Tibial artery (tissue), 4 donors: ENCODE data around the gene RCOR1.
A peak's percentile ranks its signal among the peaks of the same experiment; 100 is the strongest.

Experiments used
- DNase-seq, 2 donors: peaks; one replicate each; pipeline ENCODE4 v3.0.0-alpha.2; 2019
- H3K27ac ChIP-seq, 2 donors: fragments of 200-600 bp; sonication (generic) in 1 of 2; 1 replicate in 1 of 2; 2 replicates in 1 of 2; pipeline ENCODE4 v1.5.1; 2018 to 2019; ENCODE audit warnings: mild to moderate bottlenecking in 1 of 2
- H3K27me3 ChIP-seq, 2 donors: fragments of 200-600 bp; sonication (generic) in 1 of 2; one replicate each; pipeline versions ENCODE4 v1.5.1 to v1.6.0; 2016 to 2019
- H3K36me3 ChIP-seq, 3 donors: fragments of 200-600 bp; sonication (generic) in 2 of 3; one replicate each; pipeline ENCODE4 v1.5.1; 2016 to 2019; ENCODE audit warnings: mild to moderate bottlenecking in 2 of 3
- H3K4me1 ChIP-seq, 4 donors: fragments of 200-600 bp; sonication (generic) in 2 of 4; 1 replicate in 3 of 4; 2 replicates in 1 of 4; pipeline ENCODE4 v1.5.1; 2016 to 2019
- H3K4me3 ChIP-seq, 2 donors: fragments of 200-600 bp; sonication (generic) in 1 of 2; 1 replicate in 1 of 2; 2 replicates in 1 of 2; pipeline ENCODE4 v1.5.1; 2018 to 2019; ENCODE audit warnings: mild to moderate bottlenecking in 2 of 2
- H3K9me3 ChIP-seq, 3 donors: fragments of 200-600 bp; sonication (generic) in 1 of 3; one replicate each; pipeline ENCODE4 v1.5.1; 2016 to 2019
- intact Hi-C: fragments of 100-400 bp; cut with DNase I; formaldehyde crosslinking; loops from one replicate; pipeline ENCODE4 v1.15.0; 2023; ENCODE audit warnings: low total_unique reads
- TF ChIP-seq, protein P1 (sequence below), 2 experiments: fragments of 200-600 bp in 1 of 2; fragments of 450-650 bp in 1 of 2; IDR thresholded peaks; one replicate each; pipeline ENCODE4 v1.5.1; 2017 to 2019; ENCODE audit warnings: antibody characterized with exemption in 2 of 2, mild to moderate bottlenecking in 1 of 2, moderate library complexity in 1 of 2

The RCOR1 gene

DNA sequence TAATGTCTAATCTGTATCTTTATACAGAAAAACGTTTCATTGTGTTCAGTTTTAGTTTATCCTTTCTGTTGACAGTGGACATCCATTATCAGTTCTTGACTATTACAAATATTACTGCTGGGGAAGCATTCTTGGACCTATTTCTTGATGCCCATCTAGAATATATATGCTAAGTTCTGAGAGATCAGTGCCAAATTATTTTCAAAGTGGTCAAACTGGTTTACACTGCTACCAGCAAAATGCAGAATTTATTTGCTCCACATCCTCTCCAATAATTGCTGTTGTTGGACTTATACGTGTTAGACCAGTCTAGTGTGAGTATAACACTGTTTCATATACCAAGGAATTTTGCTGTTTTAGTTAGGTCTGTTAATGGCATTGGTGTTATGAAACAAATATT lies 99.3 kb downstream of the RCOR1 start:
- intact Hi-C loops: loop anchor here (10.0 kb wide), 1 partner anchor 87 kb away; no protein-coding TSS in a partner anchor
- no peak overlapping the region for H3K4me3 ChIP-seq
- H3K27ac ChIP-seq: no peak overlapping the region
- peaks cover 0 to 12% (median 6%) of the 10 kb centered on the region in 4 donors for H3K4me1 ChIP-seq
- H3K36me3 ChIP-seq: no peaks in the 10 kb centered on the region
- H3K27me3 ChIP-seq: no peaks in the 10 kb centered on the region
- TF ChIP-seq, protein P1, sequence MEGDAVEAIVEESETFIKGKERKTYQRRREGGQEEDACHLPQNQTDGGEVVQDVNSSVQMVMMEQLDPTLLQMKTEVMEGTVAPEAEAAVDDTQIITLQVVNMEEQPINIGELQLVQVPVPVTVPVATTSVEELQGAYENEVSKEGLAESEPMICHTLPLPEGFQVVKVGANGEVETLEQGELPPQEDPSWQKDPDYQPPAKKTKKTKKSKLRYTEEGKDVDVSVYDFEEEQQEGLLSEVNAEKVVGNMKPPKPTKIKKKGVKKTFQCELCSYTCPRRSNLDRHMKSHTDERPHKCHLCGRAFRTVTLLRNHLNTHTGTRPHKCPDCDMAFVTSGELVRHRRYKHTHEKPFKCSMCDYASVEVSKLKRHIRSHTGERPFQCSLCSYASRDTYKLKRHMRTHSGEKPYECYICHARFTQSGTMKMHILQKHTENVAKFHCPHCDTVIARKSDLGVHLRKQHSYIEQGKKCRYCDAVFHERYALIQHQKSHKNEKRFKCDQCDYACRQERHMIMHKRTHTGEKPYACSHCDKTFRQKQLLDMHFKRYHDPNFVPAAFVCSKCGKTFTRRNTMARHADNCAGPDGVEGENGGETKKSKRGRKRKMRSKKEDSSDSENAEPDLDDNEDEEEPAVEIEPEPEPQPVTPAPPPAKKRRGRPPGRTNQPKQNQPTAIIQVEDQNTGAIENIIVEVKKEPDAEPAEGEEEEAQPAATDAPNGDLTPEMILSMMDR (IDR thresholded peaks at IDR 0.05): no peak
- DNase-seq: no peak
- H3K9me3 ChIP-seq: no peaks in the 10 kb centered on the region

DNA sequence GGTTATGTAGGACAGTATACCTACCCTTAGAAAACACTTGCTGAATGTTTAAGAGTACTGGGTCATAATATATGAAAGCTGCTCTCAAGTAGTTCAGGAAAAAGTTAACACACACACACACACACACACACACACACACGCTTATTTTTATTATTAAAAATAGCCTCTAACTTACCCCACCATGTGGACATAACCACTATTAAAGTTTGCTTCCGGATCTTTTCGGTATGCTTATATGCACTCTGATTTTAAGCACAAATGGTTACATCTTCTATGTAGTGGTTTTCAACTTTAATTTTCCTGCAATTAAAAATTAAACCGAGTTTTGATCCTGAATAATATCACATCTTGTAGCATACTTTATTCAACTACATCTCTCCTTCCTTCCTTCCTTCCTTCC lies 99.9 kb downstream of the RCOR1 start:
- peaks cover 0 to 18% (median 6%) of the 10 kb centered on the region in 4 donors for H3K4me1 ChIP-seq
- H3K27ac ChIP-seq: no peak overlapping the region
- intact Hi-C loops: loop anchor here (10.0 kb wide), 1 partner anchor 88 kb away; no protein-coding TSS in a partner anchor
- H3K27me3 ChIP-seq: no peaks in the 10 kb centered on the region
- no peaks in the 10 kb centered on the region for H3K9me3 ChIP-seq
- no peak for DNase-seq
- TF ChIP-seq, protein P1 (IDR thresholded peaks at IDR 0.05): no peak
- H3K36me3 ChIP-seq: no peaks in the 10 kb centered on the region
- no peak overlapping the region for H3K4me3 ChIP-seq

DNA sequence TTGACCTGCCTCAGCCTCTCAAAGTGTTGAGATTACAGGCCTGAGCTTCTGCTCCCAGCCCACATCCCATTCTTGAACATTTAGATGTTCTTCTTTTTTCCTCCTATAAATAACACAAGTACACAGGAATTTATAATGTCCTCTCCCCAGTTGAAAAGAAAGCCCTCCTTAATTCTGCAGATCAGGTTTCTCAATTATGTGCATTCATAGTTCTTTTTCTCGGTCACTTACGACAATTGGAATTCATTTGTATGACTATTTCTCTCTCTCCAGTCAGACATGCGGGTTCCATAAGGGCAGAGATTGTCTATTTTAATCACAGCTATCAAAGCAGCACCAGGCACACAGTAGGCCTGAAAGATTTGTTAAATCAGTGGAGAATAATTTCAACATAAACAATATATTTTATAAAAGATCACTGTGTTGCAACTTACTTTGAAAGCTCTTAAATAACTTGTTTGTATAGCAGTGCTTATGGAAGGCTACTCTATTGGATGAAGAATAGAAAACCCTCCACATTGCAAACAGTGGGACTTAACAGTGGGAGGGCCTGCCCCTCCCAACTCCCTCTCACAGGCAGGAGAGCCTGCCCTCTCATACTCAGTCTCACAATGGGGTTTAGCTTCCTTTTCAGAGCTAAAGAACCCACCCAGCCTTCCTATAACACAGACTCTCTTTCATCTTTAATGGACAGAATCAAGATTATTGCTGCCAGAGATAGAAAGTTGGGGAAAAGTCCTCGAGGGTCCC lies 100.7 kb downstream of the RCOR1 start:
- no peaks in the 10 kb centered on the region for H3K9me3 ChIP-seq
- no peak overlapping the region for H3K4me3 ChIP-seq
- intact Hi-C loops: loop anchor here (10.0 kb wide), 1 partner anchor 88 kb away; no protein-coding TSS in a partner anchor
- H3K27me3 ChIP-seq: no peaks in the 10 kb centered on the region
- no peak for DNase-seq
- H3K27ac ChIP-seq: no peak overlapping the region
- H3K4me1 ChIP-seq: peaks cover 0 to 19% (median 6%) of the 10 kb centered on the region in 4 donors
- no peaks in the 10 kb centered on the region for H3K36me3 ChIP-seq
- TF ChIP-seq, protein P1 (IDR thresholded peaks at IDR 0.05): no peak

DNA sequence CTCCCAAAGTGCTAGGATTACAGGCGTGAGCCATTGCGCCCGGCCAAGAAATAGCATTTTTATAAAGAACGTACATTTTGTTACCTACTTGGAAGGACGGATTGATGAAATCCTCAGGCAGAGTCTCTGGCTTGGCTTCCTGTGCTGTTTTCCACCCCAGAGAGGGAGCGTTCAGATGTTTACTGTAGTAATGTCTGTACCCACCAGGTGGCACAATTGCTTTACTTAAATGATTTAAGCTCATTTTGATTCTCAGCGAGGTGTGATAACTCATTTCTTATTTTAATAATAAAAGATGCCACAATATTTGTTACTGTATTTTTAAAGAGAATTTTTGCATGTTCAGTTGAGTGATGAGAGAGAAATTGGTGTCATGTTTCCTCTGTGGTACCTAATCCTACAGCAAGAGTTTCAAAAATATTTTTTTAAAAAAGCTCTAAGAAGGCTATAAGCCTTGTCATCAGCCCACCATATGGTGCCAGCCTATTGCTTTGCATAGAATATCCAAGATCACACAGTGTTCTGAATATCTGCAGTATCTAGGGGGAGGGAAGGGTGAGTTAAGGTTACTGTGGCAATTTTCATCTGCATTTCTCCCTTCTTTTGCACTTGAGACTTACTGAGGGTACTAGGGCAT lies 102.2 kb downstream of the RCOR1 start:
- Histone ChIP-seq H3K4me3 (no peak overlapping the region), H3K36me3 (no peaks in the 10 kb centered on the region), H3K4me1 (peaks cover 0 to 19% (median 6%) of the 10 kb centered on the region in 4 donors), H3K27me3 (no peaks in the 10 kb centered on the region), H3K9me3 (no peaks in the 10 kb centered on the region), H3K27ac (no peak overlapping the region)
- intact Hi-C loops: loop anchor here (5.0 to 10.0 kb wide), 2 partner anchors 90 to 218 kb away; no protein-coding TSS in a partner anchor
- TF ChIP-seq, protein P1 (IDR thresholded peaks at IDR 0.05): peak; percentile 64 to 72
- peak in 1 of 2 donors; percentile 61 for DNase-seq

DNA sequence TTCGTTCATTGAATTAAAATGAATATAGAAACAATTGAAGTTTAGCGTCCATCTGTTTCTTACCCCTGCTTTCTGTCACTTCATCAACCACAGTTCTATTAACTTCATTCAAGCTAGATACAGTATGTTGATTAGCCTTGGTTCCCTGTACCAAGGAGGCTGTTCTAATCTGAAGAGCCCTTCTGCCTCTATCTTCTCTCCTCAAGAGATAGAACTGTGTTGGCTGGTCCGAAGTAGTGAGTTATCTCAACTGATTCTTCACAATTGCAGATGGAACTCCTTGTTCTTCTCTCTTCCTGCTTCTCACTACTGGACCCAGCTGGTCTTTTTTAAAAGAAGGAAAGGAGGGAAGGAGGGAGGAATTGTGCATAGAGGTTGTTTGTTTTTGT lies 102.7 kb downstream of the RCOR1 start:
- no peak for DNase-seq
- Histone ChIP-seq H3K27ac (no peak overlapping the region), H3K9me3 (no peaks in the 10 kb centered on the region), H3K4me1 (peaks cover 0 to 19% (median 6%) of the 10 kb centered on the region in 4 donors), H3K36me3 (no peaks in the 10 kb centered on the region), H3K4me3 (no peak overlapping the region), H3K27me3 (no peaks in the 10 kb centered on the region)
- TF ChIP-seq, protein P1 (IDR thresholded peaks at IDR 0.05): no peak
- intact Hi-C loops: loop anchor here (5.0 to 10.0 kb wide), 2 partner anchors 90 to 217 kb away; no protein-coding TSS in a partner anchor
